Type B pancreatic cell (in vitro differentiated cells): ENCODE measurements around the gene RNF39. TPM values are rescaled to one million over a fixed set of nuclear protein-coding genes. Genes with fewer than 3 reads are reported as not detected.

Experiments
- DNase-seq: peaks from one replicate; pipeline ENCODE4 v3.0.0; 2021; ENCODE audit warnings: mixed read lengths; ENCODE audit not compliant: unreplicated experiment; ENCODE audit errors: extremely low spot score
- H3K27ac Mint-ChIP-seq: 2 replicates; pipeline ENCODE4 v1.8.0; 2021; ENCODE audit warnings: mild to moderate bottlenecking, mixed read lengths
- H3K27me3 Mint-ChIP-seq: 2 replicates; pipeline ENCODE4 v1.8.0; 2021; ENCODE audit warnings: mixed read lengths
- H3K36me3 Mint-ChIP-seq: 2 replicates; pipeline ENCODE4 v1.8.0; 2021; ENCODE audit warnings: mixed read lengths
- H3K4me1 Mint-ChIP-seq: one replicate; pipeline ENCODE4 v1.8.0; 2021; ENCODE audit warnings: mixed read lengths; ENCODE audit not compliant: unreplicated experiment
- H3K4me3 Mint-ChIP-seq: 2 replicates; pipeline ENCODE4 v1.8.0; 2021; ENCODE audit warnings: mild to moderate bottlenecking, mixed read lengths
- H3K9me3 Mint-ChIP-seq: 2 replicates; pipeline ENCODE4 v1.8.0; 2021; ENCODE audit warnings: mixed read lengths
- CTCF ChIP-seq: fragments of 200-600 bp; sonication (generic); conservative IDR thresholded peaks from 2 replicates; pipeline ENCODE4 v1.5.0; 2021; ENCODE audit warnings: antibody characterized with exemption, mild to moderate bottlenecking
- total RNA-seq: library from RNA; stranded (reverse); gene quantifications from 2 replicates; pipeline ENCODE4 v1.2.1, GENCODE V29; 2021; ENCODE audit warnings: low replicate concordance

RNF39 gene
- total RNA-seq, 1 donor from 2014 or later: 1.5 TPM

- Mint-ChIP-seq H3K27ac (no peak overlapping the region), H3K27me3 (peaks cover 91% of the 10 kb centered on the region), H3K36me3 (peaks cover 30% of the 10 kb centered on the region), H3K4me1 (peaks cover 14% of the 10 kb centered on the region), H3K4me3 (peak overlapping the region; percentile 82), H3K9me3 (peaks cover 6% of the 10 kb centered on the region)
- TF ChIP-seq CTCF: no peak
- no peak for DNase-seq
Observed at GRCh38 chr6:30073489-30074235, 1.9 kb downstream of the RNF39 start.

DNA sequence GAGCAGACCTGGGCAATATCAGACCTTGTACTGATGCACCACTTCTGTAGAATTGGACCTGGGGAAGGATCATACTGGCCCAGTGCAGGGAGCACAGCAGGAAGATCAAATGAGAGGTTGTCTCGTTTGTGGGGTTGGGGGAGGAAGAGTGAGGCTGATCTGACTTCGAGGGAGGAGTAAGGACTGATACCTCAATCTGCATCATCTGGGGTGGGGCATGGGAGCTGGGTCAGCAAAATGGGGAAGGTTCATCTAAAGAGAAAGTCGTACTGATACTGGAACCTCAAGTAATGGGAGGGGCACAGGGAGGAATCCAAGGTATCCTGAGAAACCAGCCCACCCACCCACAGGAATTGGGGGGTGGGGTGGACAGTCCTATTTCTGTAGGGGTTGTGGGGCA lies 3.7 kb downstream of the RNF39 start:
- peaks cover 6% of the 10 kb centered on the region for H3K9me3 Mint-ChIP-seq
- H3K27ac Mint-ChIP-seq: peak overlapping the region; percentile 62
- peaks cover 86% of the 10 kb centered on the region for H3K27me3 Mint-ChIP-seq
- DNase-seq: no peak
- H3K4me1 Mint-ChIP-seq: peaks cover 23% of the 10 kb centered on the region
- TF ChIP-seq CTCF: no peak
- peaks cover 43% of the 10 kb centered on the region for H3K36me3 Mint-ChIP-seq
- H3K4me3 Mint-ChIP-seq: peak overlapping the region; percentile 55

DNA sequence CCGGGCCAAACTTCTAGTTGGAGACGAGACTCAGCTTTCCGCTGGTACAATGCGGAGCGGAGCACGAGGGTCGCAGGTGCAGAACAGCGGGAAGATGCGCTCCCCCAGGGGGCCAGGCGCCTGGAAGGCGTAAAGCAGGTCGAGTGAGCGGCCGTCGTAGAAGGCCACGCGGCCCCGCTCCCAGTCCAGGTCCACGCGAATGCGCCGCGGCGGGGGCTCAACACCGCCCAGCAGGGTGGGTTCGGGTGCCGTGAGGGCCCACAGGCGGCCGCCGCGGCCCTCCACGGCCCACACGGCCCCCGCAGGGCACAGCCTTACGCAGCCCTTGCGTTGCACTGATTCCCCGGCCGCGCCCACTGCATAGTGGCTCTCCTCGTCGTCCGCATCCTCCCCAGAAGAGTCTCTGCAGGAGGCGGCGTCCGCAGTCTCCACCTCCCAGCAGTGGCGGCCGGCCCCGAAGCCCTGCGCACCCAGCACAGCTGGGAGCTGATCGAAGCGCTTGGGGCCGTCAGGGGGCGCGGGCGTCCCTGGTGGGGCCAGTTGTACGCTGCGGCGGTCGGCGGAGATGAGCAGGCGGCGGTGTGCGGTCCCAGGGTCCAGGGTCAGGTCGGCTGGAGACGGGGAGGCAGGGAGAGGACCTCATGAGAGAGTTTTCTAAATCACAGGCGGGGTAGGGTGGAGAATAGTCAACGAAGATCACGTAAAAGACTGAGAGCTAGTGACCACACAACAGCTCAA lies 4.3 kb downstream of the RNF39 start:
- H3K27me3 Mint-ChIP-seq: peaks cover 80% of the 10 kb centered on the region
- H3K27ac Mint-ChIP-seq: peak overlapping the region; percentile 62
- H3K4me3 Mint-ChIP-seq: peak overlapping the region; percentile 55
- peaks cover 25% of the 10 kb centered on the region for H3K4me1 Mint-ChIP-seq
- H3K9me3 Mint-ChIP-seq: peaks cover 6% of the 10 kb centered on the region
- DNase-seq: no peak
- no peak for TF ChIP-seq CTCF
- H3K36me3 Mint-ChIP-seq: peaks cover 43% of the 10 kb centered on the region

DNA sequence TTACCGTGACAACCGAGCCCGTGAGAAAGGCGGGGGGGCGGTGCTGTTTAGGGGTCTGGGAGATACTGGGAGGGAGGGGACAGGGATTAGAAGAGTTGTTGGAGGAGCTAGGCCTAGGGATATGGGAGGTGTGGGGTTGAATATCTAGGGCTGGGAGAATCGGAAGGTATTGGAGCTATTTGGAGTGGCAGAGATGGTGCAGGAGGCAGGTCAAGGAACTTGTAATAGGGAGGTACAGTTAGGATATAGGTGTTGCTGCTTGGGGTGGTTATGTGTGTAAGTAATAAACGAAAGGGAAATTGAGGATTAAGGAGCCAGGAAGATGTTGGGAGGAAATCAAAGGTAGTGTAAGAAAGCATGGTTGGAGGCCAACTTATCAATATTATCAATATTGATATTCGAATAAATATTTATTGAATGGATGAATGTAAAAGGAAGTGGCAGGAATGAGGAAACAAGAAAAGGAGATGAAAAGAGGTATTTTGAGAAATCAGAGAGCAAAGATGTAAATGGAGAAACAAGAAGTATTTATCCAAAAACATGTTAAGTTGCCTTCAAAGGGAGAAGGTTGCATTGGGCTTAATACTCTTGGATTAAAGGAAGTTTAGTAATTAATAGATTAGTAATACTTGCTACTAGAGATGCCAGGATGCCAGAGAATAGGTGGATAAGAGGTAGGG lies 8.0 kb downstream of the RNF39 start:
- peaks cover 46% of the 10 kb centered on the region for H3K27me3 Mint-ChIP-seq
- DNase-seq: no peak
- H3K4me3 Mint-ChIP-seq: peak overlapping the region; percentile 95
- H3K9me3 Mint-ChIP-seq: peaks cover 6% of the 10 kb centered on the region
- no peak for TF ChIP-seq CTCF
- H3K27ac Mint-ChIP-seq: peak overlapping the region; percentile 98
- H3K4me1 Mint-ChIP-seq: peaks cover 31% of the 10 kb centered on the region
- H3K36me3 Mint-ChIP-seq: peaks cover 38% of the 10 kb centered on the region

DNA sequence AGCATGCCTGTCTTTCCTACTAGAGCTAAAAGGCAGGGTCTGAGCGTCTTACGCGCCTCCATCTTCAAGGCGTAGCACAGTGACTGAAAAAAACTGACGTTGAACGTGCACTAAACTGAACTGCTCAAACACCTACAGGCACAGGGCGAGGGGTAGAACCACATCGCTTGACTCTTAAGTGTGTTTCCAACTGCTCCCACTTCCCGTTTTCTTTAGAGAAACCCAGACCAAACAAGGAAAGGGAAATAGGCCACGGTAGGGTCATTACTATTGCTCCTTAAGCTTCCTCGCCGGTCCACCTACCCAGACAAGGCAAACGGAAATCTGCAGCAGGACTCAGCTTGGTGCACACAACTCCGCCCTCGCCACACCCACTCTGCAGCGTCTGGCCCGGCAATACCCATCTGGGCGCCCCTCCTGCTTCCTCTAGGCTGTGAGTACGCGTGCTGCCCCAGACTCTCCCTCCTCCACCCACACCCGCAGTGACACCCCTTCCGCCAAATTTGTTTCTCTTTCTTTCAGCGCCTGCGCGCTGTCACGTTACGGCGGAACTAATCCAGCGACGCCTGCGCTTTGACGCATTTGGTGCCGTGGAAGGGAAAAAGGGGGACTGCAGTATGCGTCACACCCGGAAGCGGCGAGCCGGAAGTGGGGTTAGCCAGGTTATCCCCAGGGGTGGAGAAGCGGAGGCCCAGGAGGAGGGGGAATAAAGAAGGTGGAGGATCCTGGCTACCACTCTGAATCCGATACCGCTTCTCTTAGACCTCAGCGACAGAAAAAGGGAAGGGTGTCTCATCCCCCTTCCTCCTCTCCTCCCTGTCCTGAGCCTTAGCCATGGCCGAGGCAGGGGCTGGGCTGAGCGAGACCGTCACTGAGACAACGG lies 8.8 kb downstream of the RNF39 start, which contains the start of gene PPP1R11:
TSS of gene PPP1R11 (plus strand) at position 622 of the 883 bp plus-strand sequence. CDS start at position 835, 213 bp downstream.
- H3K9me3 Mint-ChIP-seq: peaks cover 3% of the 10 kb centered on the region
- TF ChIP-seq CTCF: no peak
- peaks cover 38% of the 10 kb centered on the region for H3K27me3 Mint-ChIP-seq
- H3K4me3 Mint-ChIP-seq: peak within 1 kb of the TSS; percentile 95
- H3K36me3 Mint-ChIP-seq: peaks cover 33% of the 10 kb centered on the region
- peak; percentile 97 for DNase-seq
- H3K27ac Mint-ChIP-seq: peak within 1 kb of the TSS; percentile 98
- H3K4me1 Mint-ChIP-seq: peaks cover 33% of the 10 kb centered on the region
